ENCODE data around the gene EIF3I. TPM values are rescaled to one million over a fixed set of nuclear protein-coding genes. Genes with fewer than 3 reads are reported as not detected.

The EIF3I gene
- total RNA-seq, 1 experiment from 2014 or later: 222 TPM

DNA sequence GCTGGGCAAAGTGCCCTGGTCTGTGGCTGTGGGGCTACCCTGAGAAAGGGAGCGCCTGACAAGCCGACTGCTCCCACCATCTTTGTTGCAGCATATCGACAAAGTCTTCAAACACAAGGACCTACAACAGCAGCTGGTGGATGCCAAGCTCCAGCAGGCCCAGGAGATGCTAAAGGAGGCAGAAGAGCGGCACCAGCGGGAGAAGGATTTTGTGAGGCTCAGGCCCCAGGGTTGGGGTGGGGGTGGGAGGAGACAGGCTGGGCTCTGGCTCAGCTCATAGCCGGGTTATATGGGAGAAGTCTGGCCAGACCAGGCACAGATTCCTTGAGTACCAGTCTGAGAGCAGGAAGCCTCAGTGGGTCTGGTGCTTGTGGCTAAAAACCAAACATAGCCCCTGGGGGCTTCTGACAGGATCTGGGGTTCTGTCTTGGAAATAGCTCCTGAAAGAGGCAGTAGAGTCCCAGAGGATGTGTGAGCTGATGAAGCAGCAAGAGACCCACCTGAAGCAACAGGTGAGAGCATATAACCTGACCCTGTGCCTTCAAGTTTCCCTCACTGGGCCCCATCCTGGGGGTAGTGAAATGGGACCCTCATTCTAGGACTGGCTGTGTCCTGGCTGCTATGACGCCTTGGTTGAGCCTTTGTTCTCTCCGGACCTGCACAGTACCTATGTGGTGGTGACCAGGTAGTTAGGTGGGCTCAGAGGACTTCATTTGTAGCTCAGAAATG, 29.8 kb upstream of the EIF3I start:
- H3K9me3 ChIP-seq (ENCODE audit: control insufficient read depth, low read depth, low read length): no peaks in the 10 kb centered on the region
- H3K4ac ChIP-seq (ENCODE audit: low read depth, low read length): no peak overlapping the region
- H2BK12ac ChIP-seq (ENCODE audit: insufficient read length, low read depth, low read length): no peak overlapping the region
- TF ChIP-seq, protein P1, sequence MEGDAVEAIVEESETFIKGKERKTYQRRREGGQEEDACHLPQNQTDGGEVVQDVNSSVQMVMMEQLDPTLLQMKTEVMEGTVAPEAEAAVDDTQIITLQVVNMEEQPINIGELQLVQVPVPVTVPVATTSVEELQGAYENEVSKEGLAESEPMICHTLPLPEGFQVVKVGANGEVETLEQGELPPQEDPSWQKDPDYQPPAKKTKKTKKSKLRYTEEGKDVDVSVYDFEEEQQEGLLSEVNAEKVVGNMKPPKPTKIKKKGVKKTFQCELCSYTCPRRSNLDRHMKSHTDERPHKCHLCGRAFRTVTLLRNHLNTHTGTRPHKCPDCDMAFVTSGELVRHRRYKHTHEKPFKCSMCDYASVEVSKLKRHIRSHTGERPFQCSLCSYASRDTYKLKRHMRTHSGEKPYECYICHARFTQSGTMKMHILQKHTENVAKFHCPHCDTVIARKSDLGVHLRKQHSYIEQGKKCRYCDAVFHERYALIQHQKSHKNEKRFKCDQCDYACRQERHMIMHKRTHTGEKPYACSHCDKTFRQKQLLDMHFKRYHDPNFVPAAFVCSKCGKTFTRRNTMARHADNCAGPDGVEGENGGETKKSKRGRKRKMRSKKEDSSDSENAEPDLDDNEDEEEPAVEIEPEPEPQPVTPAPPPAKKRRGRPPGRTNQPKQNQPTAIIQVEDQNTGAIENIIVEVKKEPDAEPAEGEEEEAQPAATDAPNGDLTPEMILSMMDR (conservative IDR thresholded peaks at IDR 0.05): no peak
- no peak overlapping the region for H3K27ac Mint-ChIP-seq
- H3K18ac ChIP-seq (ENCODE audit: insufficient read length, low read depth, low read length): no peak overlapping the region
- no peak overlapping the region for H2BK120ac ChIP-seq (ENCODE audit: low read depth, low read length, poor library complexity, severe bottlenecking)
- H3K27me3 ChIP-seq (ENCODE audit: insufficient read depth, low read length): no peaks in the 10 kb centered on the region
- H3K36me3 Mint-ChIP-seq (ENCODE audit: insufficient read depth in 1 of 3, low read depth in 3 of 3): peaks cover 69 to 98% (median 96%) of the 10 kb centered on the region in 3 experiments; a peak in 6 of 7 replicates
- H3K27me3 Mint-ChIP-seq (ENCODE audit: low read depth): no peaks in the 10 kb centered on the region
- H2BK15ac ChIP-seq (ENCODE audit: low read depth, low read length): no peak overlapping the region
- no peak overlapping the region for H3K14ac ChIP-seq (ENCODE audit: insufficient read depth, low read length)
- no peak for DNase-seq
- 0 out of 4 replicates have a peak, but pooled peaks cover 0 to under 1% of the 10 kb centered on the region in 2 experiments for H3K4me1 Mint-ChIP-seq
- H3K23ac ChIP-seq (ENCODE audit: insufficient read length, low read depth, low read length): no peak overlapping the region
- no peak overlapping the region for H2BK5ac ChIP-seq (ENCODE audit: insufficient read length, low read length)
- no peak overlapping the region for H4K8ac ChIP-seq (replicated peaks; ENCODE audit: insufficient read length, low read depth, low read length)
- H3K27ac ChIP-seq (ENCODE audit: insufficient read length, low read depth, low read length): no peak overlapping the region
- H3K9me3 Mint-ChIP-seq: no peaks in the 10 kb centered on the region
- no peaks in the 10 kb centered on the region for H3K4me1 ChIP-seq (ENCODE audit: insufficient read depth, low read length)
- no peak overlapping the region for H2AFZ ChIP-seq (ENCODE audit: low read length)
- H3K9ac ChIP-seq (ENCODE audit: extremely low read depth, insufficient read length, low read length): no peak overlapping the region
- H3K23me2 ChIP-seq (ENCODE audit: insufficient read length, low read depth, low read length, poor library complexity, severe bottlenecking): no peaks in the 10 kb centered on the region
- H3K79me2 ChIP-seq (ENCODE audit: insufficient read depth, low read length): no peaks in the 10 kb centered on the region
- H4K5ac ChIP-seq (ENCODE audit: insufficient read length, low read depth, low read length): no peak overlapping the region
- WGBS (ENCODE audit: extremely low coverage, insufficient read length, low lambda C conversion rate): no CpG with 5 or more reads among the region's 8 CpGs
- H4K20me1 ChIP-seq (ENCODE audit: control insufficient read depth, insufficient read depth, insufficient read length): no peaks in the 10 kb centered on the region
- H3K4me3 Mint-ChIP-seq: no peak overlapping the region
- H3K79me1 ChIP-seq (ENCODE audit: insufficient read depth, low read depth, low read length, poor library complexity, severe bottlenecking): peaks cover 3% of the 10 kb centered on the region
- H3K56ac ChIP-seq (ENCODE audit: insufficient read length, low read depth, low read length): no peak overlapping the region
- no peak overlapping the region for H4K91ac ChIP-seq (ENCODE audit: insufficient read length, low read depth, low read length)
- no peak overlapping the region for H2AK5ac ChIP-seq (ENCODE audit: insufficient read length, low read length)
- H3T11ph ChIP-seq (ENCODE audit: low read length): no peak overlapping the region
- no peak overlapping the region for H2BK20ac ChIP-seq (ENCODE audit: low read depth, low read length, poor library complexity, severe bottlenecking)
- H3K4me2 ChIP-seq (ENCODE audit: insufficient read depth, insufficient read length, low read length): no peak overlapping the region

Data from H9 (cell line).